ENCODE measurements around the gene KPNA1. TPM values are rescaled to one million over a fixed set of nuclear protein-coding genes. Genes with fewer than 3 reads are reported as not detected.
A peak's percentile ranks its signal among the peaks of the same experiment; 100 is the strongest.

The KPNA1 gene
- total and polyA plus RNA-seq, 3 donors from 2014 or later: 48.1 to 88.2 (median 64.0) TPM

- H3K4me3 ChIP-seq: peak overlapping the region; percentile 73 to 78
- H3K27ac ChIP-seq: peak overlapping the region; percentile 61 to 91
- no peaks in the 10 kb centered on the region for H3K27me3 ChIP-seq
- DNase-seq: no peak
- H3K4me1 ChIP-seq: peaks cover 16% of the 10 kb centered on the region
- H3K9me3 ChIP-seq: no peaks in the 10 kb centered on the region
- H3K36me3 ChIP-seq (ENCODE audit: low read depth, missing control alignments): no peaks in the 10 kb centered on the region
- TF ChIP-seq POLR2A (IDR thresholded peaks at IDR 0.05) (no peak), CTCF (IDR thresholded peaks at IDR 0.05) (no peak)
- intact Hi-C loops (cut with DNase I; ENCODE audit: low total_unique reads): no loop called here
- WGBS, 2 donors: 28 to 35% methylated on average over 14 of the region's 14 CpGs
These were observed 97.8 kb downstream of the KPNA1 start for GRCh38 chr3:122416966-122417365.

- 1% methylated on average over 39 to 48 of the region's 48 CpGs for WGBS, 2 donors
- no peaks in the 10 kb centered on the region for H3K9me3 ChIP-seq
These were observed 98.7 kb downstream of the KPNA1 start, which contains the start of gene WDR5B for GRCh38 chr3:122415762-122416654. WDR5B (minus strand) TSS chr3:122416062; CDS start chr3:122415528, 534 bp downstream.

GRCh38 chr3:122415104-122415744 is 99.5 kb downstream of the KPNA1 start:
- DNase-seq: peak; percentile 50
- WGBS, 2 donors: 16 to 19% methylated on average over 8 to 10 of the region's 10 CpGs
- intact Hi-C loops (cut with DNase I; ENCODE audit: low total_unique reads): no loop called here
- no peaks in the 10 kb centered on the region for H3K9me3 ChIP-seq
- H3K27ac ChIP-seq: peak overlapping the region; percentile 61 to 91
- no peaks in the 10 kb centered on the region for H3K27me3 ChIP-seq
- H3K4me1 ChIP-seq: peaks cover 16% of the 10 kb centered on the region
- no peaks in the 10 kb centered on the region for H3K36me3 ChIP-seq (ENCODE audit: low read depth, missing control alignments)
- peak overlapping the region; percentile 73 to 78 for H3K4me3 ChIP-seq
- no peak for TF ChIP-seq POLR2A (IDR thresholded peaks at IDR 0.05)

More at GRCh38 chr3:122415762-122416654, 98.7 kb downstream of the KPNA1 start, which contains the start of gene WDR5B:
- TF ChIP-seq POLR2A (IDR thresholded peaks at IDR 0.05) (peak; percentile 58), CTCF (IDR thresholded peaks at IDR 0.05) (peak in 1 of 3 experiments; percentile 19)
- Histone ChIP-seq H3K27me3 (no peaks in the 10 kb centered on the region), H3K27ac (peak within 1 kb of the TSS; percentile 61 to 91), H3K36me3 (ENCODE audit: low read depth, missing control alignments) (no peaks in the 10 kb centered on the region), H3K4me1 (peaks cover 16% of the 10 kb centered on the region), H3K4me3 (peak within 1 kb of the TSS; percentile 73 to 78)
- peak; percentile 97 for DNase-seq
- intact Hi-C loops (cut with DNase I; ENCODE audit: low total_unique reads): no loop called here

- Histone ChIP-seq H3K4me3 (no peak overlapping the region), H3K4me1 (peaks cover 16% of the 10 kb centered on the region), H3K9me3 (no peaks in the 10 kb centered on the region), H3K27ac (no peak overlapping the region), H3K27me3 (no peaks in the 10 kb centered on the region), H3K36me3 (ENCODE audit: low read depth, missing control alignments) (no peaks in the 10 kb centered on the region)
- TF ChIP-seq CTCF (IDR thresholded peaks at IDR 0.05): no peak
- TF ChIP-seq POLR2A (IDR thresholded peaks at IDR 0.05): no peak
- DNase-seq: no peak
- 64 to 78% methylated on average over 3 of the region's 3 CpGs for WGBS, 2 donors
- intact Hi-C loops (cut with DNase I; ENCODE audit: low total_unique reads): no loop called here
These were observed 100.3 kb downstream of the KPNA1 start for GRCh38 chr3:122414391-122414790.

GRCh38 chr3:122410639-122411038 is 104.1 kb downstream of the KPNA1 start:
- H3K9me3 ChIP-seq: no peaks in the 10 kb centered on the region
- WGBS, 2 donors: 87 to 94% methylated on average over 6 of the region's 6 CpGs
- H3K4me1 ChIP-seq: peaks cover 10% of the 10 kb centered on the region
- no peak overlapping the region for H3K27ac ChIP-seq
- H3K27me3 ChIP-seq: no peaks in the 10 kb centered on the region
- H3K36me3 ChIP-seq (ENCODE audit: low read depth, missing control alignments): no peaks in the 10 kb centered on the region
- TF ChIP-seq POLR2A (IDR thresholded peaks at IDR 0.05): no peak
- no peak for TF ChIP-seq CTCF (IDR thresholded peaks at IDR 0.05)
- no peak overlapping the region for H3K4me3 ChIP-seq
- intact Hi-C loops (cut with DNase I; ENCODE audit: low total_unique reads): no loop called here
- no peak for DNase-seq
